Activated CD8-positive, alpha-beta memory T cell treated with anti-CD3 and anti-CD28 coated beads, Interleukin-2, amount 50 U/mL, for 24 hours (primary cell): ENCODE results near the gene LONRF2.

Experiments used
- DNase-seq: peaks from one replicate; pipeline ENCODE4 v3.0.0-alpha.2; 2020; ENCODE audit errors: extremely low read depth

The LONRF2 gene

GRCh38 chr2:100301881-100302584, 20.3 kb downstream of the LONRF2 start:
- no peak for DNase-seq

GRCh38 chr2:100299548-100299947, 22.8 kb downstream of the LONRF2 start:
- DNase-seq, result no peak

GRCh38 chr2:100297511-100297910, 24.8 kb downstream of the LONRF2 start:
- no peak for DNase-seq

- no peak for DNase-seq
Measured at GRCh38 chr2:100294162-100294497, 28.2 kb downstream of the LONRF2 start.

- DNase-seq, result no peak
Measured at GRCh38 chr2:100293341-100294161, 28.8 kb downstream of the LONRF2 start.

- no peak for DNase-seq
Measured at GRCh38 chr2:100292022-100292580, 30.2 kb downstream of the LONRF2 start.

GRCh38 chr2:100291152-100291970, 30.9 kb downstream of the LONRF2 start:
- DNase-seq, result peak; percentile 24

GRCh38 chr2:100290718-100291151, 31.6 kb downstream of the LONRF2 start:
- DNase-seq, result no peak

GRCh38 chr2:100289020-100289419, 33.3 kb downstream of the LONRF2 start:
- no peak for DNase-seq

- no peak for DNase-seq
Measured at GRCh38 chr2:100286318-100286717, 36.0 kb downstream of the LONRF2 start.

GRCh38 chr2:100285691-100286090, 36.6 kb downstream of the LONRF2 start:
- DNase-seq, result no peak

- DNase-seq, result no peak
Measured at GRCh38 chr2:100285011-100285410, 37.3 kb downstream of the LONRF2 start.

GRCh38 chr2:100283724-100284501, 38.4 kb downstream of the LONRF2 start:
- DNase-seq, result no peak

- no peak for DNase-seq
Measured at GRCh38 chr2:100281521-100282438, 40.5 kb downstream of the LONRF2 start.

- DNase-seq, result no peak
Measured at GRCh38 chr2:100279586-100280534, 42.4 kb downstream of the LONRF2 start.

GRCh38 chr2:100278986-100279385, 43.3 kb downstream of the LONRF2 start:
- no peak for DNase-seq

- no peak for DNase-seq
Measured at GRCh38 chr2:100278501-100278900, 43.8 kb downstream of the LONRF2 start.

GRCh38 chr2:100277540-100278207, 44.6 kb downstream of the LONRF2 start:
- no peak for DNase-seq
